Sigmoid colon (tissue), 7 donors: ENCODE measurements around the gene PPP1R37. TPM values are rescaled to one million over a fixed set of nuclear protein-coding genes. Genes with fewer than 3 reads are reported as not detected.

Experiments used
- DNase-seq: peaks from one replicate; pipeline ENCODE4 v3.0.0-alpha.2; 2019
- H3K27ac ChIP-seq, 4 donors: fragments of 200-600 bp; sonication (generic); one replicate each; pipeline ENCODE4 v1.5.1; 2016 to 2019; ENCODE audit warnings: mild to moderate bottlenecking in 1 of 4
- H3K27me3 ChIP-seq, 3 donors: fragments of 200-600 bp; sonication (generic); one replicate each; pipeline ENCODE4 v1.5.1; 2019; ENCODE audit warnings: mild to moderate bottlenecking in 1 of 3
- H3K36me3 ChIP-seq, 4 donors: fragments of 200-600 bp; sonication (generic); one replicate each; pipeline ENCODE4 v1.5.1; 2016 to 2019
- H3K4me1 ChIP-seq, 4 donors: fragments of 200-600 bp; sonication (generic); one replicate each; pipeline ENCODE4 v1.5.1; 2017 to 2019
- H3K4me3 ChIP-seq, 4 donors: fragments of 200-600 bp; sonication (generic); one replicate each; pipeline ENCODE4 v1.5.1; 2017 to 2019; ENCODE audit warnings: mild to moderate bottlenecking in 2 of 4, moderate library complexity in 1 of 4
- H3K9me3 ChIP-seq, 4 donors: fragments of 200-600 bp in 3 of 4; sonication (generic) in 3 of 4; one replicate each; pipeline versions ENCODE4 v1.5.1 to v1.6.1; 2013 to 2019
- CTCF ChIP-seq, 4 experiments: fragments of 450-650 bp in 3 of 4; fragments of 200-600 bp in 1 of 4; IDR thresholded peaks; one replicate each; pipeline ENCODE4 v1.5.1; 2016 to 2019; ENCODE audit warnings: antibody characterized with exemption in 4 of 4, mild to moderate bottlenecking in 3 of 4, moderate library complexity in 2 of 4
- EP300 ChIP-seq, 4 donors: sonication (generic); formaldehyde crosslinking; IDR thresholded peaks; one replicate each; pipeline ENCODE4 v1.6.1; 2017; ENCODE audit warnings: antibody characterized with exemption in 4 of 4
- POLR2A ChIP-seq, 2 donors: fragments of 450-650 bp; IDR thresholded peaks; one replicate each; pipeline ENCODE4 v1.6.1; 2016; ENCODE audit warnings: antibody characterized with exemption in 2 of 2, mild to moderate bottlenecking in 2 of 2, moderate library complexity in 2 of 2
- POLR2AphosphoS5 ChIP-seq, 4 donors: sonication (generic); formaldehyde crosslinking; IDR thresholded peaks; one replicate each; pipeline ENCODE4 v1.6.1; 2017; ENCODE audit warnings: antibody characterized with exemption in 4 of 4
- WGBS, 2 donors: extraction: QIAGEN DNeasy Blood & Tissue Kit; methylation state at CpG; one replicate each; pipeline ENCODE4 v1.1.7; 2013; 5-methylcytosine and 5-hydroxymethylcytosine counted together
- intact Hi-C: fragments of 100-400 bp; cut with DNase I; formaldehyde crosslinking; loops from one replicate; pipeline ENCODE4 v1.15.1; 2023
- polyA plus RNA-seq, 3 donors: library from polyadenylated mRNA; stranded (reverse); fragments of 200-250 nt; gene quantifications; one replicate each; pipeline ENCODE4 v1.2.3, GENCODE V29; 2013
- total RNA-seq, 4 donors: library from RNA; depleted of rRNA; stranded (reverse); fragments of >200 nt; gene quantifications; one replicate each; pipeline ENCODE4 v1.1.0, GENCODE V29; 2016
- donor health status: healthy with polysubstance abuse.
- donor health status: Bipolar disorder and iron deficiency.
- donor health status: healthy.

Gene PPP1R37
- total and polyA plus RNA-seq, 7 donors = 17.8 to 32.5 (median 21.6) TPM

GRCh38 chr19:45163156-45163555 lies 70.2 kb downstream of the PPP1R37 start:
- no peak overlapping the region for H3K27ac ChIP-seq
- no peak for TF ChIP-seq POLR2A (IDR thresholded peaks at IDR 0.05)
- TF ChIP-seq EP300 (IDR thresholded peaks at IDR 0.05) = no peak
- no peak for TF ChIP-seq CTCF (IDR thresholded peaks at IDR 0.05)
- TF ChIP-seq POLR2AphosphoS5 (IDR thresholded peaks at IDR 0.05) = no peak

GRCh38 chr19:45163751-45164460 lies 70.9 kb downstream of the PPP1R37 start:
- Histone ChIP-seq H3K36me3 (no peaks in the 10 kb centered on the region), H3K4me3 (no peak overlapping the region), H3K4me1 (peaks cover 0 to 7% (median 2%) of the 10 kb centered on the region in 4 donors), H3K27me3 (peaks cover 7 to 42% (median 31%) of the 10 kb centered on the region in 3 donors), H3K9me3 (no peaks in the 10 kb centered on the region), H3K27ac (no peak overlapping the region)
- no peak for TF ChIP-seq POLR2AphosphoS5 (IDR thresholded peaks at IDR 0.05)
- TF ChIP-seq CTCF (IDR thresholded peaks at IDR 0.05) = no peak
- no peak for TF ChIP-seq EP300 (IDR thresholded peaks at IDR 0.05)
- TF ChIP-seq POLR2A (IDR thresholded peaks at IDR 0.05) = no peak
- intact Hi-C loops = no loop called here
- no peak for DNase-seq
- 79 to 80% methylated on average over 15 of the region's 15 CpGs for WGBS, 2 donors

More at GRCh38 chr19:45163156-45163555, 70.2 kb downstream of the PPP1R37 start:
- 90% methylated on average over 17 of the region's 17 CpGs for WGBS, 2 donors
- DNase-seq = no peak
- no peaks in the 10 kb centered on the region for H3K36me3 ChIP-seq
- peaks cover 12 to 49% (median 38%) of the 10 kb centered on the region in 3 donors for H3K27me3 ChIP-seq
- intact Hi-C loops = no loop called here
- H3K4me3 ChIP-seq = no peak overlapping the region
- H3K4me1 ChIP-seq = peaks cover 0 to 7% (median 2%) of the 10 kb centered on the region in 4 donors
- no peaks in the 10 kb centered on the region for H3K9me3 ChIP-seq

GRCh38 chr19:45164577-45165335 lies 71.8 kb downstream of the PPP1R37 start:
- DNase-seq = no peak
- Histone ChIP-seq H3K27ac (no peak overlapping the region), H3K36me3 (no peaks in the 10 kb centered on the region), H3K9me3 (no peaks in the 10 kb centered on the region), H3K4me3 (no peak overlapping the region), H3K27me3 (peaks cover 7 to 33% (median 22%) of the 10 kb centered on the region in 3 donors), H3K4me1 (peaks cover 0 to 7% (median 2%) of the 10 kb centered on the region in 4 donors)
- 27 to 32% methylated on average over 27 of the region's 27 CpGs for WGBS, 2 donors
- no peak for TF ChIP-seq EP300 (IDR thresholded peaks at IDR 0.05)
- TF ChIP-seq CTCF (IDR thresholded peaks at IDR 0.05) = no peak
- no peak for TF ChIP-seq POLR2AphosphoS5 (IDR thresholded peaks at IDR 0.05)
- no peak for TF ChIP-seq POLR2A (IDR thresholded peaks at IDR 0.05)
- intact Hi-C loops = no loop called here

- Histone ChIP-seq H3K36me3 (no peaks in the 10 kb centered on the region), H3K4me1 (peaks cover 0 to 7% (median 2%) of the 10 kb centered on the region in 4 donors), H3K27ac (no peak overlapping the region), H3K9me3 (no peaks in the 10 kb centered on the region), H3K27me3 (peaks cover under 1 to 13% (median 2%) of the 10 kb centered on the region in 3 donors), H3K4me3 (no peak overlapping the region)
- WGBS, 2 donors = 76 to 86% methylated on average over 14 of the region's 14 CpGs
- intact Hi-C loops = no loop called here
- DNase-seq = no peak
- TF ChIP-seq EP300 (IDR thresholded peaks at IDR 0.05) (no peak), CTCF (IDR thresholded peaks at IDR 0.05) (no peak), POLR2A (IDR thresholded peaks at IDR 0.05) (no peak), POLR2AphosphoS5 (IDR thresholded peaks at IDR 0.05) (no peak)
These were observed 73.8 kb downstream of the PPP1R37 start for GRCh38 chr19:45166723-45167252.
